GM23338 (cell line): ENCODE measurements around the gene CPNE4. TPM values are rescaled to one million over a fixed set of nuclear protein-coding genes. Genes with fewer than 3 reads are reported as not detected.

Experiments
- ATAC-seq: fragments of 200-7000 bp; cut with Tn5 transposase; 3 replicates; pipeline ENCODE4 v1.9.1; 2020
- DNase-seq: peaks from one replicate; pipeline ENCODE4 v3.0.0-alpha.2; 2015; ENCODE audit warnings: low spot score
- H2AFZ ChIP-seq: fragments of 200-600 bp; sonication (generic); 2 replicates; pipeline ENCODE4 v1.8.0; 2016; ENCODE audit warnings: antibody characterized with exemption, mild to moderate bottlenecking, moderate library complexity
- H3F3A ChIP-seq: fragments of 200-600 bp; sonication (generic); replicated peaks from 2 replicates; pipeline ENCODE4 v1.8.0; 2017; ENCODE audit warnings: antibody characterized with exemption, mixed run types, low read depth
- H3K27ac ChIP-seq: fragments of 200-600 bp; sonication (generic); 2 replicates; pipeline ENCODE4 v1.6.1; 2016; ENCODE audit warnings: low read depth
- H3K27me3 ChIP-seq: fragments of 200-600 bp; sonication (generic); 2 replicates; pipeline ENCODE4 v1.8.0; 2016; ENCODE audit warnings: mild to moderate bottlenecking, mixed run types, moderate library complexity; ENCODE audit not compliant: insufficient read depth
- H3K36me3 ChIP-seq: fragments of 200-600 bp; sonication (generic); 2 replicates; pipeline ENCODE4 v1.8.0; 2016; ENCODE audit warnings: mild to moderate bottlenecking; ENCODE audit not compliant: insufficient read depth
- H3K4me1 ChIP-seq: fragments of 200-600 bp; sonication (generic); 2 replicates; pipeline ENCODE4 v1.8.0; 2016; ENCODE audit warnings: mild to moderate bottlenecking, moderate library complexity; ENCODE audit not compliant: insufficient read depth
- H3K4me2 ChIP-seq: fragments of 200-600 bp; sonication (generic); 2 replicates; pipeline ENCODE4 v1.7.1; 2017; ENCODE audit warnings: mixed run types
- H3K4me3 ChIP-seq: fragments of 200-600 bp; sonication (generic); 2 replicates; pipeline ENCODE4 v1.6.1; 2016; ENCODE audit warnings: mixed run types
- H3K79me2 ChIP-seq: fragments of 200-600 bp; sonication (generic); replicated peaks from 2 replicates; pipeline ENCODE4 v1.8.0; 2017; ENCODE audit warnings: mild to moderate bottlenecking; ENCODE audit not compliant: insufficient read depth
- H3K9me2 ChIP-seq: fragments of 200-600 bp; sonication (generic); 2 replicates; pipeline ENCODE4 v1.8.0; 2017; ENCODE audit not compliant: insufficient read depth
- H4K20me1 ChIP-seq: fragments of 200-600 bp; sonication (generic); replicated peaks from 2 replicates; pipeline ENCODE4 v1.8.0; 2017; ENCODE audit warnings: mild to moderate bottlenecking; ENCODE audit not compliant: insufficient read depth
- H3K27ac Mint-ChIP-seq: 2 replicates; pipeline ENCODE4 v1.8.0; 2020; ENCODE audit warnings: inconsistent platforms, mild to moderate bottlenecking, moderate library complexity, mixed read lengths
- H3K27me3 Mint-ChIP-seq: 3 replicates; pipeline ENCODE4 v1.8.0; 2022; ENCODE audit warnings: low read depth, mild to moderate bottlenecking, moderate library complexity, mixed read lengths, inconsistent platforms; ENCODE audit not compliant: insufficient read depth, poor library complexity
- H3K36me3 Mint-ChIP-seq: 3 replicates; pipeline ENCODE4 v1.8.0; 2021; ENCODE audit warnings: low read depth, mild to moderate bottlenecking, inconsistent platforms, moderate library complexity, mixed read lengths
- H3K4me1 Mint-ChIP-seq: 3 replicates; pipeline ENCODE4 v1.8.0; 2020; ENCODE audit warnings: mild to moderate bottlenecking, inconsistent platforms, mixed read lengths
- H3K4me3 Mint-ChIP-seq: 3 replicates; pipeline ENCODE4 v1.8.0; 2021; ENCODE audit warnings: moderate library complexity, mild to moderate bottlenecking, inconsistent platforms, mixed read lengths
- H3K9me3 Mint-ChIP-seq: 3 replicates; pipeline ENCODE4 v1.8.0; 2020; ENCODE audit warnings: moderate library complexity, mild to moderate bottlenecking, inconsistent platforms, mixed read lengths
- ETS1 ChIP-seq: IDR thresholded peaks from 2 replicates; pipeline ENCODE4 v1.6.1; 2016; ENCODE audit warnings: antibody characterized with exemption
- NANOG ChIP-seq: IDR thresholded peaks from 2 replicates; pipeline ENCODE4 v1.6.1; 2016; ENCODE audit warnings: antibody characterized with exemption, borderline replicate concordance
- POLR2AphosphoS5 ChIP-seq: IDR thresholded peaks from 2 replicates; pipeline ENCODE4 v1.6.1; 2016; ENCODE audit warnings: antibody characterized with exemption, low read depth
- STAT1 ChIP-seq: IDR thresholded peaks from one replicate; pipeline ENCODE4 v1.6.1; 2016; ENCODE audit warnings: antibody characterized with exemption; ENCODE audit not compliant: unreplicated experiment
- ZNF331 ChIP-seq: fragments of 250-450 bp; sonication (Bioruptor Pico); IDR thresholded peaks from 2 replicates; pipeline ENCODE4 v1.5.0; 2020; ENCODE audit warnings: low read depth, mild to moderate bottlenecking, moderate library complexity
- ZNF462 ChIP-seq: fragments of 250-450 bp; sonication (Bioruptor Pico); IDR thresholded peaks from 2 replicates; pipeline ENCODE4 v1.5.0; 2020; ENCODE audit warnings: mild to moderate bottlenecking, moderate library complexity
- polyA plus RNA-seq: library from polyadenylated mRNA; unstranded; fragments of >200 nt; fragmentation: Nextera tagmentation; extraction: Ambion mirVana; gene quantifications from 2 replicates; pipeline ENCODE4 v1.2.1, GENCODE V29; 2016
- total RNA-seq: library from RNA; depleted of rRNA; stranded (reverse); fragments of >200 nt; shearing (Covaris generic); gene quantifications from 2 replicates; pipeline ENCODE4 v1.2.3, GENCODE V29; 2014
- TF ChIP-seq, protein P1 (sequence below), 2 experiments: fragments of 200-600 bp in 1 of 2; sonication (generic) in 1 of 2; conservative IDR thresholded peaks; 2 replicates each; pipeline versions ENCODE4 v1.5.1 to v1.6.1; 2016 to 2017; ENCODE audit warnings: antibody characterized with exemption in 2 of 2, low read depth in 2 of 2, mild to moderate bottlenecking in 2 of 2, moderate library complexity in 1 of 2

The CPNE4 gene
- total and polyA plus RNA-seq, 2 experiments from 2014 or later, result 2.0 to 6.5 TPM

DNA sequence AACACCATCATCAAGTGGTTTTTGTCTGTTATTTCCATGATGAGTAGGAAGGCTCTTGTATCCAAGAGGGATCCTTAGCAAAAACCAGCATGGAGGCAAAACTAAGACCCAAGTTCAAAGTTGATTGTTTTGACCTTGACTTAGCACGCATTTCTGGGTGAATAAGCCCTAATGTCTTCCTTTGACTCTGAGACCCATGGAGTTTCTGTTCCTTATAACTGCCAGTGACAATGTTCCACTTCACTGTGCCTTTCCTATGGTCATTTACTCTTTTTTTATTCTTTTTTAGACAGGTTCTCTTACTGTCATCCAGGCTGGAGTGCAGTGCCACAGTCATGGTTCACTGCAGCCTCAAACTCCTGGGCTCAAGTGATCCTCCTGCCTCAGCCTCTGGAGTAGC, 413.8 kb downstream of the CPNE4 start (continued):
- TF ChIP-seq ZNF462 (CRISPR knock-in tag) (no peak), POLR2AphosphoS5 (no peak)

GRCh38 chr3:131619821-131620220, 415.0 kb downstream of the CPNE4 start:
- no peaks in the 10 kb centered on the region for H3K9me2 ChIP-seq
- H3K4me1 Mint-ChIP-seq, result peaks cover 15% of the 10 kb centered on the region
- H3K4me2 ChIP-seq, result no peak overlapping the region
- H3K79me2 ChIP-seq, result no peaks in the 10 kb centered on the region
- no peaks in the 10 kb centered on the region for H3K9me3 Mint-ChIP-seq
- no peak for TF ChIP-seq POLR2AphosphoS5
- TF ChIP-seq ZNF462 (CRISPR knock-in tag), result no peak
- no peak for TF ChIP-seq ZNF331 (CRISPR knock-in tag)
- no peak for TF ChIP-seq STAT1
- no peak for TF ChIP-seq ETS1
- TF ChIP-seq, protein P1, sequence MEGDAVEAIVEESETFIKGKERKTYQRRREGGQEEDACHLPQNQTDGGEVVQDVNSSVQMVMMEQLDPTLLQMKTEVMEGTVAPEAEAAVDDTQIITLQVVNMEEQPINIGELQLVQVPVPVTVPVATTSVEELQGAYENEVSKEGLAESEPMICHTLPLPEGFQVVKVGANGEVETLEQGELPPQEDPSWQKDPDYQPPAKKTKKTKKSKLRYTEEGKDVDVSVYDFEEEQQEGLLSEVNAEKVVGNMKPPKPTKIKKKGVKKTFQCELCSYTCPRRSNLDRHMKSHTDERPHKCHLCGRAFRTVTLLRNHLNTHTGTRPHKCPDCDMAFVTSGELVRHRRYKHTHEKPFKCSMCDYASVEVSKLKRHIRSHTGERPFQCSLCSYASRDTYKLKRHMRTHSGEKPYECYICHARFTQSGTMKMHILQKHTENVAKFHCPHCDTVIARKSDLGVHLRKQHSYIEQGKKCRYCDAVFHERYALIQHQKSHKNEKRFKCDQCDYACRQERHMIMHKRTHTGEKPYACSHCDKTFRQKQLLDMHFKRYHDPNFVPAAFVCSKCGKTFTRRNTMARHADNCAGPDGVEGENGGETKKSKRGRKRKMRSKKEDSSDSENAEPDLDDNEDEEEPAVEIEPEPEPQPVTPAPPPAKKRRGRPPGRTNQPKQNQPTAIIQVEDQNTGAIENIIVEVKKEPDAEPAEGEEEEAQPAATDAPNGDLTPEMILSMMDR (conservative IDR thresholded peaks at IDR 0.05; ENCODE audit: low read depth in 2 of 2), result no peak
- TF ChIP-seq NANOG, result no peak
- ATAC-seq, result no peak
- no peaks in the 10 kb centered on the region for H3K36me3 ChIP-seq
- H3K4me3 Mint-ChIP-seq, result no peak overlapping the region
- no peaks in the 10 kb centered on the region for H3K36me3 Mint-ChIP-seq
- H3K27ac Mint-ChIP-seq, result no peak overlapping the region
- H3K27me3 ChIP-seq, result no peaks in the 10 kb centered on the region
- no peak overlapping the region for H2AFZ ChIP-seq
- no peaks in the 10 kb centered on the region for H3F3A ChIP-seq
- no peak overlapping the region for H3K4me3 ChIP-seq
- H3K27ac ChIP-seq, result no peak overlapping the region
- H4K20me1 ChIP-seq, result no peaks in the 10 kb centered on the region
- no peak for DNase-seq
- H3K4me1 ChIP-seq, result 0 out of 2 replicates have a peak, but pooled peaks cover 5% of the 10 kb centered on the region
- no peaks in the 10 kb centered on the region for H3K27me3 Mint-ChIP-seq
